Fibroblast of upper back skin (primary cell): ENCODE measurements around the gene B4GALT1.
A peak's percentile ranks its signal among the peaks of the same experiment; 100 is the strongest.

Experiments
- DNase-seq: peaks from one replicate; pipeline ENCODE4 v3.0.0-alpha.2; 2013

Gene B4GALT1

DNA sequence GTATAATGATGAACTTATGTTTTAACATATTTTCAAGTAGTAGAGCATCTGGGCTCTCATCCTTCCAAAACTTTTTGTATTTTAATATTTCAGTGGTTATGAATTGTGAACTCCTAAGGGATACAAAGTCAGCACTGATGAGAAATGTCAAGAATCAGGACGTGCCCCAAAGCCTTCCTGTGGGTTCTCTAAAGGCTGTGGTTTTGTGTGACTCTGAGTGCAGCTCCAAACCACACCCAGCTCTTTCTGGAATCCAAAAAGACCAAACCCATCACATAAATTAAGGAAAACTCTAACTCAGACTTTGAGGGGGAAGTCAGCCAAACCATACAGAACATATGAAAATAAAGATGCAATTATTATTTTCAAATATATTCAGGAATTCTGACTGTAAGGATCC, 49.8 kb downstream of the B4GALT1 start:
- DNase-seq, result peak; percentile 94

DNA sequence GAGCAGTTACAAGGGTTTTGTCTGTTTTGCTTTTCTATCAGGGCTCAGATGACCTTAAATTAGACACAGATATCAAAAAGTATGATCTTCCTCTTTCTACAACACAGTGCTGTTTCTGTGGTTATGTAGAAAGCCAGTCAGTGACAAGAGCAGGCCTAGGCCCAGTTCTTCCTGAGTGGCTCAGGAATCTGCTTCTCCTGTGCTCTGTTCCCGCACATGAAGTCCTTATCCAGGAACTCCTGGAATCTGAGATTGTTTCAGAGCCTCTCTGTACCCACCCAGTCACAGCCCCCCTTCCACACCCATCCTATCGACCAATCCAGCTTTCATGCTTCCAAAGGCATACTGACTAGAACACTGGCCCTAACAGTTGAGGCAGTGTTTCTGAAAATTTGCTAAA, 50.3 kb downstream of the B4GALT1 start:
- peak; percentile 77 for DNase-seq

DNA sequence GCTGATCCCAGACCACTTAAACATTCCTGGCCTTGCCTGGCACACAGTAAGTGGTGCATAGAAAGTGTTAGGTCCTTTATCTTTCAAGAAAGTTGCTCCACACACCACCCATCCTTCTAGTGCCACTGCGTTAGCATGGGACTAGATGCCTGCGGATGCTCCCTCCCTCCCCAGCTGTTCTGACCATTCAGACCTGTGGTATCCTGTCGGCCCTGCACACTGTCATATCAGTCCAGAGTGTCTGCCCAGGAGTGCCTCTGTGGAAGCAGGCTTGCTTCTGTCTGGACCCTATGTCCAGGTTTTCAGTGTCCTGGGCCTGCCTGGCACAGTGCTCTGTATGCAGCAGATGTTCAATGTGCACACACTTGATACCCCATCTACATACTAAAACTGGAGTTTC, 52.4 kb downstream of the B4GALT1 start:
- no peak for DNase-seq

DNA sequence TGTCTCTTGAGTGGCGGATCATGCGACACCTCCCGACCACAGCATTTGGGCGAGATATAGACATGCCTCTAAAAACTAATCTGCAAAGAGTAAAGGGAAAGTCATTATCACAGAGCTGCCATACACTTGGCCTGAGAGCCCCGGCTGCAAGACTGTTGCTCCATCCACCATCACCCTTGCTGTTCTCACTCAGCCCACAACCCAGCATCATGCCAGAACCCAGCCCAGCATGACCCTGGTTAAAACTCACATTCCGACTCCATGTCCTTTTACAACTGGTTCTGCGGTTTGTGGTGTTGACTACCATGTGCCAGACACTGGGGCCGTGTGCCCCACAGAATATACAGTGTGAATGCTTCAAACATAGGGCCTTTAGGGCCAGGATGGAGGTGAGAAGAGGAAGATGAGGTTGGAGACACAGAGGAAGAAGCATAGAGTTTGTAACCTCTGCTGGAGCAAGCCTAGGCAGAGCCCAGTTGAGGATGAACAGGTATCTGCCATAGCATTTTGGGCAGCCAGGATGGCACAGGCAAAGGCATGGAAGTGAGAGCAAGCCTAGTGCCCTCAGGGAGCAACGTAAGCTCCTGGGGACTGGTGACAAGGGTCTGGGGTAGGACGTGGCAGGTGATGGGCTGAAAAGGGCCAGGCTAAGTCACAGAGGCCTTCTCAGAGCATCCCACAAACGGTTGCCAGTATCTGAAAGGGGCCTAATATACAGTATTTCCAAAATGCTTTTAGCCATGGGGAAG, 53.2 kb downstream of the B4GALT1 start:
- no peak for DNase-seq

DNA sequence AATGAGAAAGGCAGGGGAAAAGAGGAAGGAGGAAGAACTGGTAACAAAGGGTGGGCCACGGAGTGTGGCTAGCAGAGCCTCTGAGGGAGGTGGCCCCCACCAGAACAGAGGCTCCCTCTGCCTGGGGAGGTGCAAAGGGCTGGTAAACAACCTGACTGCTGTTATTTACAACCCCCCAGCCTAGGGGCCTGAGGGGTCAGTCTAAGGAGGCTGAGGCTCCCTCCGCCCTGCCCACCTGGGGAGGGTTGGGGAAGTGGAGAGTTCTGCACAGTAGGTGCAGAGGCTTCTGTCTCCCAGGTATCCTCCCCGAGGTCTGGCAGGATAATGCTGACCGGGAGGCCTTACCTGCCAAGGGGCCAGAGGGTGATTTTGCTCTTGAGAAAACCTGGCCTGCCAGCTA, 55.0 kb downstream of the B4GALT1 start:
- no peak for DNase-seq

DNA sequence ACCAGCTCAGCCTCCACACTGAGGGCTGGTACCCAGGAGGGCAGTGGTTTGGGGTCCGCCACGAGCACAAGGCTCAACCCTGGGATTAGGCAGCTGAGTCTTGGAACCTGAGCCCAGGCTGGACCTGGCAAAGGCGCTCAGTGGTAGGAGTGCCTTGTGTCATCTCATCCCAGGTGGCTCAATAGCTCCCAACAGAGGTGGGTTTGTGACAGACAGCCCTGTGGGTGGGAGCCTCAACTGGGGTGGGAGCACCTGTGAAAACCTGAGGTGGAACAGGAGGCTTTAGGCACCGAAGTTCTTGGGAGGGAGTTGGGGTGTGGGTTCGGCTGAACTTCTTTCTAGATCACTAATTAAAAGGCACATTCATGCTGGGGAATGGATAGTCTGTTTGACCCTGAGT, 55.5 kb downstream of the B4GALT1 start:
- no peak for DNase-seq

DNA sequence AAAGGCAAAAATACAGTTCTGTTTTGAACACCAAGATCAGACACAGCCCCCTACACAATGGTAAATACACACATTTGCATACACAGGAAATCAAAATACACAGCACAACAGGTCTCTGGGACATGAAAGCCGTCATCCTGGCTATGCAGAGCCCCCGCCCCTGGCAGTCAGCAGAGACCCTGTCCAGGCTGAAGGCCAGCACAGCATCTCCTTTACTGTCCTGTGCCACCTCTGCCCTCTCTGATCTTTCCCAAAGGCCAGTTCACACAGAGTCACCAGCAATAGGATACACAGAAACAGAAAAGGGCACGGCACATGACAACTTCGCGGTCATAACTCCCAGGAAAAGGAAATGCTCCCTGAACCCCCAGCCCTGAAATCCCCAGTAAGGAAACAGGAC, 56.5 kb downstream of the B4GALT1 start:
- DNase-seq, result no peak

DNA sequence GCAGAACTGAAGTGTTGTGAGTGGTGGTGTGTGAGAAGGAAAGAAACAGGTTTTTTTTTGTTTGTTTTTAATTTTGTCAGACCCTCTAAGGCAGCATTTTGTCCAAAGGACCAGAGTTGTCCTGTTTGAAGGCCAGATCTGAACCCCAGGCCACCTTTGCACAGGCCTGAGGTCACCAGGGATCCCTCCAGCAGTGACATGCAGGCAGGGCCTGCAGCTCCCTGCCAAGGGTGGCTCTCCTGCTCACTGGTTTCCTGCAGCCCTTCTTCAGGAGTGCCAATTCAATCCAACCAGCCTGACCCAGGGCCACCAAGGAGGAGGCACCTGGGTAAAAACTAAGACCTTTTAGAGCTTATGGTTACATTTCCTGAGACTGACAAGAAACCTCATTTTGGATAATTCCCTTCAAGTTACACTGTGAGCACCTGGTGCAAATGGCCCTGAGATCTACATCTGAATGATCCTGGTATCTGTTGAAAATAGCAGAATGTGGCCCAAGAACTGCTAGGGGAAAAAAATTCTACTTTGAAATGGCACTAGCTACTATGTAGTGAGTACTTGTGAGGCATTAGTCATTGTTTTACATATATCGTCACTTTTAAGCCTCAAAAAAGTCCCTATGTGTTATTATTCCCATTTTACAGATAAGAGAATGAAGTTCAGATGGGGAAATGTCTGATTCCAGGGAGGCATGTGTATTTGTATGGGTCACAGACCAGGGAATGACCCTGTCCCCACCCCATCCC, 57.1 kb downstream of the B4GALT1 start:
- DNase-seq, result no peak

DNA sequence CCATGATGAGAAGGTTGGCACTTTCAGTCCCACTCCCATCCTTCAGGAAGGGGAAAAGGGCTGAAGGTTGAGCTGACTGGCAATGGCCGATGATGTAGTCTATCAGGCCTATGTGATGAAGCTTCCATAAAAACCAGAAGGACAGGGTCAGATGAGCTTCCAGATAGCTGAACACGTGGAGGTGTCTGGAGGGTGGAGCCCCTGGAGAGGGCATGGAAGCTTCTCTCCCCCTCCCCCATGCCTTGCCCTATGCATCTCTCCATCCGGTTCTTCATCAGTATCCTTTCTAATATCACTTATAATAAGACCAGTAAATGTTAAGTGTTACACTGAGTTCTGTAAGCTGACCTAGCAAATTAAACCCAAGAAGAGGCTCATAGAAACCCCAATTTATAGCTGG, 58.0 kb downstream of the B4GALT1 start:
- DNase-seq, result no peak

DNA sequence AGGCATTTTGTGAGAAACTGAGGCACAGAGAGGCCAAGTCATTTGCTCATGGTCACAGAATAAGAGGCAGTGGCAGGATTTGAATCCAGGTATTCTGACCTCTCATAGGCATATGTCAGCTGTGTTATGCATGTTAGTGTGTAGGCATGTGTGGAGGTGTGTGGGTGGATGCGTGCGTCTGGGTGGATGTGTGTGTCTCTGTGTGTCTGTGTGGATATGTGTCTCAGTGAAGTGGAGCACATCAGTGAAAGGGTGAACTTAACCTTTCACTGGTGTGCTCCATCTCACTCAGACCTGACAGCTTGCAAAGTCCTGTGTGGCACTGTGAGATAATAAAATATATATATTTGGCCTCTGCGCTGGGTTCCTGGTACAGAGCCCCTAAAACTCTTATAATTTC, 58.7 kb downstream of the B4GALT1 start:
- DNase-seq, result no peak

DNA sequence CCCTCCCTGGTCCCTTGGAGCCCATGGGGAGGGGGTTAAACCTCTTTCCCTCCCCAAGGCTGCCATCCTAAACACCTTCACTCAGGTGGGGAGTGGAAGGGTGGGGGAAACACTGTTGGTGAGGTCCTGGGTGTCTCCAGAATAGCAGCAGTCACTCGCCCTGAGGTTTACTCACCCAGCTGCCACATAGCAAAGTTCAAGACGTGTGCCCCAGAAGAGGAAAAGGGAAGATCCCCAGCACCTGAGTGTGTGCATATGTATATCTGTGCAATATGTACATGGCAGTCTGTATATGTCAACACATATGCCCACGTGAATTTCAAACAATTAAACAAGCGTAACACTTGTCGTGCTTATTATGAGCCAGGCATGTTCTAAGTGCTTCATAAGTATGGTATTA, 59.4 kb downstream of the B4GALT1 start:
- no peak for DNase-seq

DNA sequence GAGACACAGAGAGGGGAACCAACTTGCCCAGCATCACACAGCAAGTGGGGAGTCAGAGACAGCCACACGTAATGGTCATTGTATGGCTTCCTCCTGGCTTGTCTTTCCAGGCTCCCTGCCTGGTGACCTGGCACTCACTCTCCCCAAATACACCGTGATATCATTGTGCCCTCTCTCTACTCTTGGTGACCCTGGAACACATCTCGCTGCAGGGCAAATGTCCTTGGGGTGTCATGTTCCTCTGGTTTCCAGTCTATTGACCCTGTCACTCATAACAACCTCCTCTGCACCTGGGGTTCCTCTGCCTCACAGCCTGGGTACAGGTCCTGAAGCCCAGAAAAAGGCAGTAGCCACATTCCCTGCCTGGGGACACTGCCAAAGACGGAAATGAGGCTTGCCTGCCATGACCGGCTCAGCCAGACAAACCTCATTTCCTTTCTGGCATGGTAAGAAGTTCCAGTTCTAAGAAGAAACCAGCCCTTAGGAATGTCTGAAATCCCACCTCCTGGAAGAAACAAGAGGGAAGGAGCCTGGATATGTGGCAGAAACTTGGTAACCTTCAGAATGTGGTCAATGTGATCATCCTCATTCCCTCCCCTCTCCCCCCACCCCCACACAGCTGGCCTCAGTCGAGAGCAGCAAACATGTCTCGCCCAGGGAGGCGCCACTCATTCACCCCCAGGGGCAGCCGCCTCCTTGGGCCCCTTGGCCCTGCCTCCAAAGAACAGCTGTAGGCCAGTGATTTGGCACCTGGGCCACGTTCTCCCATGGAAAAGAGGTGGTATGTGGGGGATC, 60.1 kb downstream of the B4GALT1 start:
- peak; percentile 99 for DNase-seq

DNA sequence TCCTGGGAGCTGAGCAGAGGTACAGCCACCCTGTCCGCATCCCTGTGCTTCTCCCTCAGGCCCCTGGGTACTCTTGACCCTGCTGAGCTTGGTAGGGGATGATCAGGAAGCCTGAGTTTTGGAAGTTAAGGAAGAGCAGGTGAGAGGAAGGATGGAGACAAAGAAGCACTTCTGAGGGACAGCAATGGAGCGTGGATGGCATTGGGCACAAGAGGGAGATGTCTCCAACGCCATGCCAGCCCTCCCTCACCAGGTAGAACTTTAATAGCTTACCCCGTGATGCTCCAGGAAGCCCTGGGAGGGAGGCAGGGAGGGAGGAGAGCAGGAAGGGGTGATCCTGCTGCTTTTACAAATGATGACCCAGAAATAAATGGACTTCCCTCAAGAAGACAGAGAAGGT, 60.8 kb downstream of the B4GALT1 start:
- no peak for DNase-seq

DNA sequence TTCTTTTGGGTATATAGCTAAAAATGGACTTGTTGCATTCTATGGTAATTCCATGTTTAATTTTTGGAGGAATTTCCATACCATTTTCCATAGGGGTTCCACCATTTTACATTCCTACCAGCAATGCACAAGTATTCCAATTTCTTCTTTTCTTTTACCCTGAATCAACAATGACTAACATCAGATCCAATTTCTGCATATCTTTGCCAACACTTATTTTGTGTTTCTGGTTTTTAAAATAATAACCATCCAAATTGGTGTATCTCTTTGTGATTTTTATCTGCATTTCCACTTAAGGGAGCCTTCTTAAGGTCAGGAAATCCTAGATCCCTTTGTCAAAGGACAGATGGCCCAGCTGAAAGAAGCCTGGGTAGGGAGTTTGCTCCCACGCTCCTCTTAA, 61.2 kb downstream of the B4GALT1 start:
- DNase-seq, result peak; percentile 33

DNA sequence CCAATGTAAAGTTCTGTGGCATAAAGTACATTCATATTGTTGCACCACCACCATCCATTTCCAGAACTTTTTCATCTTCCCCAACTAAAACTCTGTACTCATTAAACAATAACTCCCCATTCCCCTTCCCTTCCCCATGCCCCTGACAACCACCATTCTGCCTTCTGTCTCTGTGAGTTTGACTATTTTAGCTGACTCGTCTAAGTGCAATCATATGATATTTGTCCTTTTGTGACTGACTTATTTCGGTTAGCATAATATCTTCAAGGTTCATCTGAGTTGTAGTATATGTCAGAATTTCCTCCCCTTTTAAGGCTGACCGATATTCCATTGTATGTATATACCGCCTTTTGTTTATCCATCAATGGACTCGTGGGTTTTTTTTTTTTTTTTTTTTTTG, 61.6 kb downstream of the B4GALT1 start:
- DNase-seq, result no peak

DNA sequence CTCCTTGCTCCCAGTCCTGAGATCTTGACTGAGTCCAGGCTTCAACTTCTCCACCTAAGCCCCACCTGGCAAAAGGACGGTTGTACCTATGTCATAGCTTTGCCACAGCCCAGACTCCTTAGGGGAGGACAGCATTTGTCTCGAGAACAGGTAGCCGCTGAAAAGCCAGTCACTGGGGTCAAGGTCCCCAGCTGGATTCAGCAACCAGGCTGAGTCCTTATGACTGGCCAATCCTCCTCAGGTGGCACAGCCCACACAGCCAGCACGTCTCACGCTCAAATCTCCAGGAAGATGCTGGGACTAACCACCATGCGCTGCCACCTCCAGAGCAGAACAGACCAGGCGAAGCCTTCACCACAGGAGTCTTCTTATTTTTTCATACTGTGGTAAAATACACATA, 62.7 kb downstream of the B4GALT1 start:
- no peak for DNase-seq

DNA sequence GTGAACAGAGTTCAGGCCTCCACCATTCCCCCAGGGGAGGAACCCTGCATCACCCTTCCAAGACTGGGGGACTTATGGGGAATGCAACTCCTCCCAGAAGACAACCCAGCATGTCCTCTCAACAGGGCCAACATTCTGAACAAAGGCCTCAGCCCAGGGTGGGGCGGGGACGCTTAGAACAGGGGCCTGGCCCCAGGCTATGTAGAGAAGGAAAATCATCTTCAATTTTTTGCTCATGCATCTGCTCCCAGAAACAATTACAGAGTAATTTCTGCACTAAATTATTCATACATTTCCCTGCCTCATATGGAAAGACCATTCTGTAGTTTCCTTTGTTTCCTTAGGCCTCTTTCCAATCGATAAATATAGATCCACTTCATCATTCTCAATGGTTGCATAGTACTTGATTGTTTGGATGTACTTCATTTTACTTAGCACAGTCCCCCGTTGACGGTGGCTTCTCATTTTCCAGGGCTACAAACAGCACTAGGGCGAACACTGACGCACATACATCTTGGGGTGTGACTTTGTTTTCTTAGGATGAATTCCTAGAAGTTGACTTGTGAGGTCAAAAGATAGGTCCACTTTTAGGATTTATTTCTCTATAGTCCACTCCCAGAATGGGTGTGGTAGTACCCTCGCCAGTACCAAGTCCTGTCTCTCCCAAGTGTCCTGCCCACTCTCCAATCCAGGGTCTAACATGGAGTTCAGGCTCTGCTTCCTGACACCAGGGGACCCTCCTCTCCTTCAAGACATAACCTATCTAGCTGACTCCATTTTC, 63.4 kb downstream of the B4GALT1 start:
- no peak for DNase-seq

DNA sequence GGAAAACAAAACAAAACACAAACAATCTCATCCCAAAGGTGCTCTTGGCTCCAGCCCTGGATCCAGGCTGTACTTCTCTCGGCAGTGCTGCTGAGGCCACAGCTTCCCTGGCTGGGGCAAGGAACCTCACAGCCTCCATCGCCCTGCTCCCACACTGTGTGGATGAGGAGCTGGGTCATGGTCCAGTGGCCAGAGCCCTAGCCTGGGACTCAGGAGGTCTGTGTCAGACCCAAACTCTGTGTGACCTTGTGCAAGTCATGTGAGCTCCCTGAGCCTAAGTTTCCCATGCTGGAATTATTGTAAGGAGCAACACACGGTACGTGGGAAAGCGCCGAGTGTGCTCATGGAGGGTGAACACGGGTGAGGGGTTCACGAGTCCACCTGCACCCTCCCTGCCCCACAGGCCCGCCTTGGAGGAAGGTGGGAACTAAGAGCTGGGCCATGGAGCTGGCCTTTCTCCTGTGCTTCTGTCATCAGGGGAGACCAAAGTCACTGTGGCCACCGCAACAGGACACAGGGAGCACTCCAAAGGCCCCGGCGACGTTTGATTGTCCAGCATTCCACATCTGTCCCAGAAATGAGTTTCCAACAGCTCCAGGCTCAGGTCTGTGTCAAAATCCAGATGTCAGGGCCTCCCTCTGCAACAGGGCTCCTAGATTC, 64.5 kb downstream of the B4GALT1 start:
- no peak for DNase-seq

DNA sequence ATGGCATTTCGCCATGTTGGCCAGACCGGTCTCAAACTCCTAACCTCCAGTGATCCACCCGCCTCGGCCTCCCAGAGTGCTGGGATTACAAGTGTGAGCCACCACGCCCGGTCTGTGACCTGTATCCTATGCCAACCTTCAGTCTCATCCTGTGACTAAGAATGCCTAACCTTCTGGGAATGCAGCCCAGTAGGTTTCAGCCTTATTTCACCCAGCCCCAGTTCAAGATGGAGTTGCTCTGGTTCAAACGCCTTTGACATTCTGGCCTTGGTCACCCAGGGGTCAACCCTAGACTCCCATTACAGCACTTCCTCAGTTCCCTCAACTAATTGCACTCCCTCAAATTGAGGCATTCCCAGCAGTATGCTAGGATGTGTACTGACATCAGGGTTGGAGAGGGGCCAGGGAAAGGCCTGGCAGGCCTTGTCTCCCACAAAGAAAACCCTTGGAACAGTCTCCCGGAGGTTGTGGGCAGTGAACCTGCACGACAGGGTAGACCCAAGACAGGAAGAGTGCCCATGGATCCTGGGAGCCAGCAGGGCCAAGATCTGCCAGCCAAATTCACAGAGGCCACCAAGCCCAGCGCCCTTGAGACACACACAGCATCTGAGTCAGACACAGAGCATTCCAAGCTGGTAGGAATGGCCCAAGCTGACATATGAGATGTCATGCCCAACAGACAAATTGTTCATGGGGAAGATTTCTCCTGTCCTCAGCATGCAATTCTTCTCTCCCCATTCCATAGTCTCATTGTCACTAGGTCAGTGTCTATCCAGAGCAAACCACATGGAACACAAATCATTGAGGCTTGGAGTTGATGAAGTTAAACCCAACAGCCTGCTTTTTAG, 65.8 kb downstream of the B4GALT1 start:
- DNase-seq, result peak; percentile 89

DNA sequence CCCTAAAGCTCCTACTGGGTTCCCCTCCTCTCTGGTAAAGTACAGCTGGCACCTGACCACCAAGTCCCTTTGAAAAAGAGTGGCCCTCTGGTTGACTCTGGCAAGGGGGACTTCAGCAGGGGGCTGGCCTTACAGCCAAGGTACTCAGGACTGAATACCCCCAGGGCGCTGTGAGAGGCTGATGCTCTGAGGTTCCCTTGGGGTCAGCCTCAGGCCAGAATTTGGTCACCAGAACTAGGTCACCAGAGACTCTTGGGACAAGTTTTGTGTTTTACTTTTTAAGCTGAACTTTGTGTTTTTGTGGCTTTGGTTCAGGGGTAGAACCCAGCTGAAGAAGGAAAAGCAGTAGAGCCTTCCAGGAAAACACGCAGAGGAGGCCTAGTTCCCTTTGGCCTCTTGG, 67.4 kb downstream of the B4GALT1 start:
- no peak for DNase-seq

DNA sequence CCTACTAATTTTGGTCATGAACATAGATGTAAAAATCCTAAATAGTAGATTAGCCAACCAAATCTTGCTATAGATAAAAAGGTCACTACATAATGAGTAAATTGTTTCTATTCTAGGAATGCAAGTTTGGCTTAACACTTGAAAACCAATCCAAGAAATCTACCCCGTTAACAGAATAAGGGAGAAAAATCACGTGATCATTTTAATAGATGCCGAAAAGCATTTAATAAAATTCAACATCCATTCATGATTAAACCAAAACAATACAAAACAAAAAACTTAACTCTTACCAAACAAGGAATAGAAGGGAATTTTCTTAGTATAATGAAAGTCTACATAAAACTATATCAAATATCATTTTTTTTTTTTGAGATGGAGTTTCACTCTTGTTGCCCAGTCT, 69.9 kb downstream of the B4GALT1 start:
- DNase-seq, result no peak

DNA sequence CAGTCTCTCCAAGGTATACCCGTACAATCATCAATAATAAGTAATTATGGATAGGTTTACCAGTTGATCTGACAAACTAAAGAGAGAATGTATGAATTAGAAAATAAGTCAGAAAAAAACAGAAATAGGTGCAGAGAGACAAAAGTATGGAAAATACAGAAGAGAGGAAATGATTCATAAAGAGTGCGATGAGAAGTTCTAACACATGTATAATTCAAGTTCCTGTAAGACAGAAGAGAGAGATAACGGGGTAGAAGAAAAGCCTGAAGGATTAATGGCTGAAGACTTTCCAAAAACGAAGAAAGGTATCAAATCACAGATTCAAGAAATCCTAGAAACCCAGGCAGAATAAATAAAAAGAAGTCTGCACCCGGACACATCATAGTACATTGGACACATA, 74.5 kb downstream of the B4GALT1 start:
- DNase-seq, result no peak
